NCI-H1105 (cell line): ENCODE results near the gene SAE1.

ENCODE experiments used
- DNase-seq: peaks from one replicate; lab custom pipeline; 2025; lab: John Stamatoyannopoulos, UW

SAE1 gene

DNA sequence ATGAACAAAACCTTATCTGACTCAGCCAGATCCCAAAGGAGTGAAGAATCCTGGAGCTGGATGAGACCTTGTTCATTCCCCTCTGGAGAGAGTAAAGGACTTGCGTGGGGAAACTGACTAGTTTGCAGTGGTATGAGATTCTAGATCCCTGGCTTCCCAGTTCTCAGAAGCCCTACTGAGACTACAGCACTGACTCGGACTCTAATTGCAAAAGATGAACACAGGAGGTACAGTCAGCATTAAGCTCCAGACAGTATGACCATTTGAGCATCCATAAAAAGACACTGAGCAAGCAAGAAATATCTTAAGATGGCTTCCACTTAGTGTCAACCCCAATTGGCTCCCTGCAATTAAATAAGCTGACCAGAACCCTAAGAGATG, 23.8 kb upstream of the SAE1 start:
- no peak for DNase-seq

GRCh38 chr19:47107202-47107952, 23.3 kb upstream of the SAE1 start:
- no peak for DNase-seq

GRCh38 chr19:47107953-47108746, 22.5 kb upstream of the SAE1 start:
- DNase-seq, result no peak

GRCh38 chr19:47109177-47109540, 21.5 kb upstream of the SAE1 start:
- no peak for DNase-seq

- no peak for DNase-seq
These were observed 20.9 kb upstream of the SAE1 start for GRCh38 chr19:47109541-47110375.

DNA sequence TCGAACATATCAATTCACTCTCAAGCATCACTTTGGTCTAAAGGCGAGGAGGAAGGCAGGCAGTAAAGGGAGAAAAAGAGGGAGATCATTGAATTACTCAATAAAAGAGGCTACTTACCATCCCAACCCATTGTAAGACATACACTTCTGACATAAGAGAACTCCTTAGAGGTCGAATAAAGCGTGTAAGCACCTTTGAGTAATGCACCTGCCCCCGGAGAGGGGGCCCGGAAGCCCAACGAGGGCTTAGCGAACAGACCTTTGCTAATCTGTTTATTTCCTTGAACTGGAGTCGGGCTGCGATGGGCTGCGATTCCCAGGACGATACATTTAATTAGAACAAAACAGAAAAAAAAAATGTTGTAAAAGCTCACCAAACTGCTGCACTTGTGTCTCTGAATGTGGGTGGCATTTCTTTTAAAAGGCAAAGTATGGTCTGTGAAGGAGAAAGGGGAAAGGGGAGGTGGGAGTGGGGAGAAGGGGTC, 20.1 kb upstream of the SAE1 start:
- no peak for DNase-seq

DNA sequence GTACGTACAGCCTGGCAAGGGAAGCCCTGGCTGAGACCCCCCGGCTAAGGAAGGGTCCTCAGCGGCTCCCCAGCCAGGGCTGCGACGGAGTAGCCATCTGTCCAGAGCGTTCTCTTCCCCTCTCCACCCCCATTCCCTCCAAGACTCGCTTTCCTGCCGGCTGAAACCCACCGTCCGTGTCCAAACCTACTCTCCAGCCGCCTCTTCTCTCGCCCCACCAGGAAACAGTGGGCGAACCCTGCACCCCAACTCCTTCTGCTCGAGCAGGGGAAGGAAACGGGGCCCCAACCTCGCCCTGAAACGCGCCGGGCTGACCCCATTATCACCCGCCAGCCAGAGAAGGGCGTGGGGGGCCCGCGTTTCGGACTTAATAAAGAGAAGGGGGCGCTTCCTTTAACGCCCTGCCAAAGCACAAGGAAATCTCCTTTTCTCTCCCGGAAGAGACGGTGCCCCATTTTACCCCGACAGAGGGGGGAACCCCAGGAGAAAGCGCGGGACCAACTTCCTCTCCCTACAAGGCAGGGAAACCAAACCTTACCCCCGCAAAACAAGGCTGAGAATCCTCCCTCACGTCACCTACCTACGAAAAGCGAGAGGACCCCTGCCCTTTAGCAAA, 19.5 kb upstream of the SAE1 start:
- no peak for DNase-seq

DNA sequence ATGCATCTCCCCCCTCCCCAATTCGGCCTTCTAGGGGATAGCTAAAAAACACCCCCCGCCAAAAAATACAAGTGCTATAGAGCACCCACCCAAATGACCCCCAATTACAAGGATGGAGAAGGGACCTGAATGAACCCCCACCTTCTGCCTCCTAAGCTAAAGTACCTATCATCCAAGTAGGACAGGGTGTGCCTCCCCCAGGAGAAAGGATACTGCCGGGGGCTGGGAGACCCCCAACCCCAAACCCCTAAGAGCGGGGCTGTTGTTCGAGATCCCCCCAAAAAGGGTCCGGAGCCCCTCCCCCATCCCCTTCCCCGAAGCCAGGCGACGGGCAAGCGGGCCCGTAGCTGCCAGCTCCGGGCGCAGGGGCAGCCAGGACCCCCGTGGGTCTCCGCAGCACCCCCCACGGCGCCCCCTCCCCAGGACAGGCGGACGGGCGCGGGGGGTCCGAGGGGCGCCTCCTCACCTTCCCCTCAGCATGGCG, 18.9 kb upstream of the SAE1 start:
- no peak for DNase-seq

DNA sequence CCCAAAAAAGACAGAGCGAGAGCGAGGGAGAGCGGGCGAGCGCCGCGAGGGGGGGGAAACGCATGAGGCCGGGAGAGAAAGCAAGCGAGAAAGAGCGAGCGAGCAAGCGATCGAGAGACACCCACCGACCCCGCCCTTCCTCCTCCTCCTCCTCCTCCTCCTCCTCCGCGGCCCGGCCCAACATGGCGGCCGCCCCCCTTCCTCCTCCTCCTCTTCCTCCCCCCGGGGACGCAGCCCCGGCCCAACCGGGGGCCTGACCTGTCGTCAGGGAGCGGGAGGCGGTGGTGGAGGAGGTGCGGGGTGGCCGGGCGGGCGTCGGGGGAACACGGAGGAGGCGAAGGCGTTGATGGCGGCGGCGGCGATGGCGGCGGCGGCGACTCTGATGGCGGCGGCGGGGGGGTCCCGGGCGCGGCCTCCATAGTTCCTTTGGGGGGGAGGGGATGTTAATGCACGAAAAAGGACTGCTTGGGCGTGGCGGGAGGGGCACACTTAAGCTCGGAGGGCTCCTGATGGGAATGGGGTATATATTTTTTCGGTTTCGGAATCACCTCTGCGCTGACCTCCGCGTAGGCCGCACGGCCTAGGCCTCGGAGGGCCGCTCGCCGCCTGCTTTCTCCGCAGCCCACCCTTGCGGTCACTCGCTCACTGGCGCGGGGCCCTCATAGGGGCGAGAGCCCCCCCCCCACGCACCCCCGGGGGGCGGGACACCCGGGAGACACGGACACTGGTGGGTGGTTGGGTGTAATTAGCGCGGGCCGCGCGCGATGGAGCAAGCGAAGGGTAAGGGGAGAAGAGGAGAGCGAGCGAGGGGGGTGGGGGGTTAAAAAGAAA, 18.3 kb upstream of the SAE1 start:
- DNase-seq, result peak; percentile 73

DNA sequence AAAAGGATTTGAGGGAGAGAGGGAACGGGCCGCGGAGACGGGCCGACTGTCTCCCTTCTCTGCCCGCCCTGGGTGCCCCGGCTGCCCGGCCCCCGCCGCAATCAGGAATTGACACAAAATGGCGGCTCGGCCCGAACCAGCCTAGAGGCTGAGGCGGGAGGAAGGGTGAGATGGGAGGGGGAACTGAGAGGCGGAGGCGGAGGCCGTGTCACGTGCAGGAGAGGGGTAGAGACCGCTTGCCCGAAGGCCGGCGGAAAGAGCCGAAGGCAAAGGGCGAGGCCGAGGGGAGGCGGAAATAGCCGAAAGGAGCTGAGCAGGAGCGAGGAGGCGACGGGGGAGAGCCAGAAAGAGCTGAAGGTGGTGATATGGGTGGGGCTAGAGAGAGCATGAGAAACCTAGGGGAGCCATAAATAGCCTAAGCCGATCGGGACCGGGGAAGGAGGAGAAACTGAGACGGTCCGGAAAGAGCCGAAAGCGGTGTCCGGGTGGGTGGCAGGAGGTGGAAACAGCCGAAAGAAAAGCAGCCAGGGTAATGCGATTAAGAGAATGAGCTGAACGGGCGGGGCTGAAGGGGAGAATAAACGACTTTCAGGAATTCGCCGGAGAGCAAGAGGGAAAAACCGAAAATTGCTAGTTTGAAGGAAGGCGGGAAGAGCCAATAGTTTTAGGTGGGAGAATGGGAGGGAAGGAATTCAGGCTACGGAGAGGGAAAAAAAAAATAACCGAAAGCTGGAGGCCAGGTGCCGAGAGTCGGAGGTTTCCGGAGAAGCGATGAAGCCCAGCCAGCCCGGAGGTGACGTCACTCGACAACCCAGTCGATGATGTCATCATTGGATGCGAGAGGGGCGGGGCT, 17.4 kb upstream of the SAE1 start, which contains the start of gene ZC3H4:
Gene ZC3H4, minus strand, starts transcription at position 780 of the 853 bp plus-strand sequence. CDS start 1,192 bp downstream, outside the sequence.
- DNase-seq, result peak; percentile 98

GRCh38 chr19:47113850-47114651, 16.6 kb upstream of the SAE1 start:
- no peak for DNase-seq

GRCh38 chr19:47120470-47121067, 10.1 kb upstream of the SAE1 start:
- DNase-seq, result no peak

- no peak for DNase-seq
These were observed 8.0 kb upstream of the SAE1 start for GRCh38 chr19:47122359-47123335.

DNA sequence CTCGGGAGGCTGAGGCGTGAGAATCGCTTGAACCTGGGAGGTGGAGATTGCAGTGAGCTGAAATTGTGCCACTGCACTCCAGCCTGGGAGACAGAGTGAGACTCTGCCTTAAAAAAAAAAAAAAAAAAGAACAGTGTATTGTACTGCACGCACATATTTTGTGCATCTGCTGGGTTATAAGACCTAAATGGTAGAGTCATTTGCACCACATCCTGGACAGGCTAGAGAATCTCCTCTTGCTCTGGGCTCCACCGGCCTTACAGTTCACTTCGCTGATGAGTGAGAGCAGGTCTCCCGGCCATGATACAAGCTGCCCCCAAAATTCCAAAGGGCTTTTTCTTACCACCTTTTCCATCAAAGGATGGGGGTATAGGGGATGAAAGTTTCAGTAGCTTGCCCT, 7.2 kb upstream of the SAE1 start:
- DNase-seq, result no peak

GRCh38 chr19:47124937-47125668, 5.5 kb upstream of the SAE1 start:
- peak; percentile 75 for DNase-seq

DNA sequence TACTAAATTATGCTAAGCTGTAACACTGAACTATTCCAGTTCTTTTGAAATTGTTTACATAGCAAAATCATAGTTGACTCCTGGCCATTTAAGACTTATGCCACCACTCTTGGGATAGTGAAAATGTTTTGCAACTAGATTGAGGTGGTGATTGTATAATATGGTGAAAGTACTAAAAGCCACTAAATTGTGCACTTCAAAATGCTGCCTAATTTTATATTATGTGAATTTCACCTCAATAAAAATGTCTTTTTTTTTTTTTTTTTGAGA, 5.0 kb upstream of the SAE1 start:
- no peak for DNase-seq

- DNase-seq, result no peak
These were observed 1.1 kb upstream of the SAE1 start for GRCh38 chr19:47129579-47129978.
